Lower leg skin (tissue), 3 donors: ENCODE results near the gene LRRC51.

Source experiments
- CTCF ChIP-seq, 3 donors: fragments of 450-650 bp; IDR thresholded peaks; one replicate each; pipeline ENCODE4 v1.5.1; 2016; ENCODE audit warnings: antibody characterized with exemption in 3 of 3, mild to moderate bottlenecking in 3 of 3, moderate library complexity in 2 of 3
- POLR2A ChIP-seq, 2 donors: fragments of 450-650 bp; IDR thresholded peaks; one replicate each; pipeline ENCODE4 v1.6.1; 2016 to 2017; ENCODE audit warnings: antibody characterized with exemption in 2 of 2, mild to moderate bottlenecking in 1 of 2, moderate library complexity in 1 of 2

GRCh38 chr11:72037554-72038311 is 42.9 kb upstream of the LRRC51 start:
- TF ChIP-seq CTCF (IDR thresholded peaks at IDR 0.05) = no peak
- no peak for TF ChIP-seq POLR2A (IDR thresholded peaks at IDR 0.05)
